Small intestine (tissue), 7 donors: Measurements from ENCODE around the gene RUBCNL. TPM values are rescaled to one million over a fixed set of nuclear protein-coding genes. Genes with fewer than 3 reads are reported as not detected.

Experiments
- DNase-seq, 2 donors: peaks; one replicate each; pipeline versions ENCODE4 v3.0.0 to v3.0.0-alpha.2; 2013
- FAIRE-seq: peaks from 2 replicates; lab custom pipeline; 2012; peaks lifted over from hg19 to GRCh38; lab: Jason Lieb, UNC
- H3K27ac ChIP-seq, 3 donors: one replicate each; pipeline ENCODE4 v1.5.1; 2013; ENCODE audit warnings: low read length in 2 of 3, mild to moderate bottlenecking in 2 of 3, control low read depth in 1 of 3, inconsistent platforms in 1 of 3, low read depth in 1 of 3, moderate library complexity in 1 of 3
- H3K27me3 ChIP-seq, 3 donors: one replicate each; pipeline ENCODE4 v1.6.1; 2013; ENCODE audit warnings: low read length in 3 of 3, inconsistent platforms in 1 of 3; ENCODE audit not compliant: control insufficient read depth in 3 of 3, insufficient read depth in 3 of 3
- H3K36me3 ChIP-seq, 3 donors: one replicate each; pipeline ENCODE4 v1.6.1; 2013; ENCODE audit warnings: low read length in 3 of 3, inconsistent platforms in 1 of 3, low read depth in 1 of 3, mild to moderate bottlenecking in 1 of 3, moderate library complexity in 1 of 3; ENCODE audit not compliant: control insufficient read depth in 3 of 3, insufficient read depth in 2 of 3
- H3K4me1 ChIP-seq, 3 donors: one replicate each; pipeline ENCODE4 v1.6.1; 2013; ENCODE audit warnings: low read length in 2 of 3, inconsistent platforms in 1 of 3, low read depth in 1 of 3, mild to moderate bottlenecking in 1 of 3, moderate library complexity in 1 of 3; ENCODE audit not compliant: control insufficient read depth in 3 of 3, insufficient read depth in 2 of 3
- H3K4me3 ChIP-seq, 3 donors: one replicate each; pipeline ENCODE4 v1.5.1; 2013; ENCODE audit warnings: low read length in 3 of 3, control low read depth in 1 of 3, inconsistent platforms in 1 of 3, low read depth in 1 of 3, mild to moderate bottlenecking in 1 of 3, moderate library complexity in 1 of 3
- H3K9me3 ChIP-seq, 2 donors: one replicate each; pipeline ENCODE4 v1.6.1; 2013; ENCODE audit warnings: low read depth in 1 of 2, low read length in 1 of 2; ENCODE audit not compliant: control insufficient read depth in 2 of 2, insufficient read depth in 1 of 2
- WGBS, 3 donors: extraction: QIAGEN DNeasy Blood & Tissue Kit; methylation state at CpG; one replicate each; pipeline ENCODE4 v1.1.7; 2013; 5-methylcytosine and 5-hydroxymethylcytosine counted together
- polyA plus RNA-seq, 4 donors: library from polyadenylated mRNA; stranded (reverse) in 3 of 4; unstranded in 1 of 4; fragments of 200-250 nt in 3 of 4; fragments of 120-200 nt in 1 of 4; gene quantifications; one replicate each; pipeline versions ENCODE4 v1.2.1 to v1.2.3, GENCODE V29; 2013
- donor health status: healthy with polysubstance abuse.
- donor health status: control.
- donor health status: control.
- donor health status: Bipolar disorder and iron deficiency.
- donor health status: healthy.

RUBCNL gene
- polyA plus RNA-seq, 4 donors, result 0.67 to 6.2 (median 3.2) TPM

DNA sequence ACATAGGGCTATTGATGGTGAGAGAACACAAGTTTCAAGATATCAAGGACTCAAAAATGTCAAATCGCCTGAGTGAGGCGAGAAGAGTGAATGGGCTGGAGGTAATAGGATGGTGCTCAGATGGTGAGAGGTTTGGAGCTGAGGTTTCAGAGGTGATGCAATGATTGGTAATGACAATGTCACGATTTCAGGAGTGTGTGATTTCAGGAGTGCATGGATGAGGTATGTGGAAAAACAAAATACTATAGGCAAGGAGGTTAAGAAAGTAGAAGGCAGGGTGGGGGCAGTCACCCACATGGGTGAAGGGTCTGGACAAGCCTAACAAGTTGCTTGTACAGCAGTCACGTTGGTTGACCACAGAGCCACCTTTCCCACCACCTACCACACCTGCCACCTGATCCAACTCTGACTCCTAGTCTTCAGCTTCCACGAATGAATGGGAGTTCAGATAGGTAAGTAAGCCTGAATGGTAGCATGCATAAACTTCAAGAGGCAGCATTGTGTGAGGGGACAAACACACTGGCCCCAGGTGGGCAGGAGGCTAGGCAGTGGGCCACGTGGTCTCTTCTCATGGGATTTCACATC lies 71.5 kb downstream of the RUBCNL start:
- Histone ChIP-seq H3K9me3 (no peaks in the 10 kb centered on the region), H3K4me1 (no peaks in the 10 kb centered on the region), H3K27ac (no peak overlapping the region), H3K36me3 (no peaks in the 10 kb centered on the region), H3K27me3 (no peaks in the 10 kb centered on the region), H3K4me3 (no peak overlapping the region)
- FAIRE-seq (no peak), DNase-seq (no peak)
- WGBS, 3 donors, result 86 to 87% (median 86%) methylated on average over 6 of the region's 6 CpGs

DNA sequence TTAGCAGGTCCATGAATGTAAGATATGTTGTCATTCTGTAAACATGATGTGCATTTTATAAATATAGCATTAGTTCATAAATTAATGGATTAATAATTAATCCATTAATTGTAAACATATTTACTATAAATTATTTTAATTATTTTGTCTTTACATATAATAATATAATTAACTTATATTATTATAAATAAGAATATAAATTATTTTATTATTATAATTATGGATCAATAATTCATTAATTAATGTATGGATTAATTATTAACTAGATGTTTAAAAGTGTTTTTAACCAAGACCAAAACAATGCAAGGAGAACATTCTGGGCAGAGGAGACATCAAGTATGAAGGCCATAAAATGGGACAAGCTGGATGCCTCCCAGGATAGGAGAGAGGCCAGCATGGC lies 72.0 kb downstream of the RUBCNL start:
- Histone ChIP-seq H3K27ac (no peak overlapping the region), H3K4me3 (no peak overlapping the region), H3K9me3 (no peaks in the 10 kb centered on the region), H3K36me3 (no peaks in the 10 kb centered on the region), H3K4me1 (no peaks in the 10 kb centered on the region), H3K27me3 (no peaks in the 10 kb centered on the region)
- FAIRE-seq, result peak; percentile 94
- DNase-seq, result no peak

DNA sequence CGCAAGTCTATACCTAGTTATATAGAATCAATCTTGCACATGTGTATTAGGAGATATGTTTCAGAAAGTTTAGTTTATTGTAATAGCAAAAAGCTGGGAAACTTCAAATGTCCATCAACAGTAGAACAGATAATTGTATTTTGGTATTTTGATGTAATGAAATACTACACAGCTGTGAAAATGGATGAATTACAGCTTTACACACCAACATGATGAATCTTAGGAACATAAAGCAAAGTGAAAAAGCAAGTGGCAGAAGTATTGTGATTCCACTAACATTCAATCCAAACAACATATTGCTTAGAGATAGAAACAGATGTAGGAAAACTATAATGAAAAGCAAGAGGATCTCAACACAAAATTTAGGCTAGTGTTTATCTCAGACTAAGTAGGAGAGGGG lies 72.5 kb downstream of the RUBCNL start:
- no peak overlapping the region for H3K27ac ChIP-seq
- no peak for FAIRE-seq
- no peaks in the 10 kb centered on the region for H3K36me3 ChIP-seq
- no peaks in the 10 kb centered on the region for H3K4me1 ChIP-seq
- no peaks in the 10 kb centered on the region for H3K27me3 ChIP-seq
- H3K9me3 ChIP-seq, result no peaks in the 10 kb centered on the region
- no peak overlapping the region for H3K4me3 ChIP-seq
- WGBS, 3 donors, result 98 to 100% (median 100%) methylated on average over 1 of the region's 1 CpG
- DNase-seq, result no peak

DNA sequence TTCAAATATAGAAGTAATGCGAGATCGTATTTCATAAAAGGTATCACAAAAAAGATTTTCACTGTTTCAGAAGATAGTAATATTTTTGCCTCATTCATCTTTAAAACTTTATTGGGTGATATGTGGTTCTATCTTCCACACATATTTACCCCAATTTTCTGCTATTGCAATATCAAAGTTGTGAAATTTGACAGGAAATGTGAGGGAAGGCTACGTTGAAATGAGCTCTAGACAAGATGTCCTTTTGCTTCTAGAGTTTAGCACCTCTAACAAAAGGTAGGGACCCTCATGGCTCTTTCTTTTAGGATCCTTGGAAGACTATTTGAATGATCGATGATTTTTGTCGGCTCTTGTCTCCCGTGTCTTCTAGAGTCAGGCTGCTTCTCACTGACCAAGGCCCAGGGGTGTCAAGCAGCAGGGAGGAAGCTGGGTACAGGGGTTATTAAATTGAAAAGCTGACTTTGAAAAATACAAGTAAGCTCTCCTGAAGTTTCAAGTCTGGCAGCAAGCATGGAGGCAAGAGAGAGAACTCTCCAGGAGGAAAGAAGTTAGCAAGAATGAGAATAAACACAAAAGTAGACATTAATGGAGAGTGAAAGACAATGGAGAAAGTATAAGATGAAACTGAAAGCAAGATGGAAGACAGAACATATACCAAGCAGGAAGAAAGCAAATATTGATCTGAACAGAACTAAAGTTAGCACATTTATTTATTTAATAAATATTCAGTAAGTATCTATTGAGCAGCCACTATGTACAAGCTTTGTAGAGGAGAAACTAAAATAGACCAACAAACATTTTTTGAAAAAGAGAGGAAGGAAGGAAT lies 73.4 kb downstream of the RUBCNL start:
- Histone ChIP-seq H3K27ac (no peak overlapping the region), H3K36me3 (no peaks in the 10 kb centered on the region), H3K27me3 (no peaks in the 10 kb centered on the region), H3K4me1 (no peaks in the 10 kb centered on the region), H3K4me3 (no peak overlapping the region), H3K9me3 (no peaks in the 10 kb centered on the region)
- DNase-seq, result no peak
- no peak for FAIRE-seq
- 91 to 96% (median 94%) methylated on average over 6 of the region's 6 CpGs for WGBS, 3 donors

DNA sequence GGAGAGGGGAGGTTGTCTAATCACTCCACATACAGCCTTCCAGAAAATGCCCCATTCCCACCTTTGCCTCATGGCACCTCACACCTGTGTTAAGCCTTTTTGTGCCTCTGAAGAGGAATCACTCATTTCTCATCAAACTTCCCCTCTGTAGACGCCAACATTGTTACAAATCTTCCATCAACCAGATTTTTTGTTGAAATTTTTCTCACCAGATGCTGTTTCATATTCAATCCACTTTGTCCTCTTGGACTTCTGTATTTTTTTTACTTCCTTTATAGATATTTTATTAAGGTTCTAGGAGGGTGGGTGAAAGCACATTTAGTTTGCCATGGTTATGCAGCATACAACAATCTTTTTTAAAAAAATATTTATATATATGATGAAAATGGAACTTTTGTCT lies 74.0 kb downstream of the RUBCNL start:
- Histone ChIP-seq H3K36me3 (no peaks in the 10 kb centered on the region), H3K27ac (no peak overlapping the region), H3K9me3 (no peaks in the 10 kb centered on the region), H3K4me3 (no peak overlapping the region), H3K4me1 (no peaks in the 10 kb centered on the region), H3K27me3 (no peaks in the 10 kb centered on the region)
- no peak for FAIRE-seq
- WGBS, 3 donors, result 75 to 91% (median 81%) methylated on average over 1 of the region's 1 CpG
- DNase-seq, result no peak

DNA sequence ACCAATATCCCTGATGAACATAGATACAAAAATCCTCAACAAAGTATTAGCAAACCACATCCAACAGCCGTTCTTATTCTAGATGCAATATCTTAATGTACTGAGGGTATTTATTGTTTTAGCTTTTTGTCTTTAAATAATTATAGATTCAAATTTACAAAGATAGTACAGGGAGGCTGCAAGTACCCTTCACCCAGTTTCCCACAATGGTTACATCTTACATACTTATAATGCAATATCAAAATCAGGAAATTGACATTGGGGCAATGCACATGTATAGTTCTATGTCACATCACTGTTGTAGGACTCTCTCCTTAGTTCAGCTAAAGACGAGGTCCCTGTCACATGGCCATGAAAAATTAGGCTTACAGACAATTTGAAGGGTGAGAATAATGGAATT lies 75.8 kb downstream of the RUBCNL start:
- Histone ChIP-seq H3K36me3 (no peaks in the 10 kb centered on the region), H3K27ac (no peak overlapping the region), H3K27me3 (no peaks in the 10 kb centered on the region), H3K9me3 (no peaks in the 10 kb centered on the region), H3K4me1 (no peaks in the 10 kb centered on the region), H3K4me3 (no peak overlapping the region)
- FAIRE-seq, result no peak
- 87 to 90% (median 90%) methylated on average over 2 of the region's 2 CpGs for WGBS, 3 donors
- DNase-seq, result no peak

DNA sequence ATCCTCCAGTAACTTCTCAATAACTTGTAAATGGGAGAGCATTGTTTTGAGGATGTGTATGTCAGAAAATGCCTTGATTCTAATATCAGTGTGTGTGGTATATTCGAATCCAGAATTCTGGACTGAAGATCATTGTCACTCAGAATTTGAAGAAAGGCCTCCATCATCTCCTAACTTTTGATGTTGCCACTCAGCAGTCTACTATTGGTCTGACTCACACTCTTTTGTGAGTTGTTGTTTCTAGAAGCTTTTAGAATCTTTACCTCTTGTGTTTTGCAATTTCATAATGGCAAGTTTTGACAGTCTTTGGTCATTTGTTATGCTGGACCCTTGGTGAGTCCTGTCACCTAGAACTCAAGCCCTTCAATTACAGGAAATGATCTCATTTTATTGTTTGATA lies 77.0 kb downstream of the RUBCNL start:
- Histone ChIP-seq H3K4me1 (no peaks in the 10 kb centered on the region), H3K36me3 (no peaks in the 10 kb centered on the region), H3K27ac (no peak overlapping the region), H3K9me3 (no peaks in the 10 kb centered on the region), H3K27me3 (no peaks in the 10 kb centered on the region), H3K4me3 (no peak overlapping the region)
- FAIRE-seq, result no peak
- whole genome bisulfite sequencing, 3 donors, result 75 to 86% (median 76%) methylated on average over 1 of the region's 1 CpG
- no peak for DNase-seq

DNA sequence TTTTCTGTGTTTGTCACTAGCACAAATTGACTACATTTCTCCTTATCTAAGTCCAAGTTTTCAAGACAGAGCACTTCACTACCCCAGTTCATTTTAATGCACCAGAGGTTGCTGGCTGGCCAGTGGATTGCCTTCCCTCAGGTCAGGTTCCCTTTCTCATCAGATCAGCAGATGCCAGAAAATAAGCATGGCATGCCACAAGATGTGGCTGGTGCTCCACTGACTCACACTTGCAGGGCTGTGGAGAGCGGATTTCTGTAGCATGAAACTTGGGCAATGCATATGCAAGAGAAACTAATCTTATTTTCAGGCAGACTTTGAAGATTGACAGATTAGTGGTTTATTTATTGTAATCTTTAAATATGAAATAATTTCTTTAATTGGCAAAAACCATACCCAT lies 79.5 kb downstream of the RUBCNL start:
- DNase-seq (no peak), FAIRE-seq (no peak)
- no peak overlapping the region for H3K27ac ChIP-seq
- no peaks in the 10 kb centered on the region for H3K36me3 ChIP-seq
- H3K27me3 ChIP-seq, result no peaks in the 10 kb centered on the region
- 85 to 94% (median 94%) methylated on average over 1 of the region's 1 CpG for WGBS, 3 donors
- no peaks in the 10 kb centered on the region for H3K9me3 ChIP-seq
- no peaks in the 10 kb centered on the region for H3K4me1 ChIP-seq
- H3K4me3 ChIP-seq, result no peak overlapping the region
